ENCODE results near the gene SUOX. TPM values are rescaled to one million over a fixed set of nuclear protein-coding genes. Genes with fewer than 3 reads are reported as not detected.
"Not testable (repeated sequence)": the region's sequence is repeated elsewhere in the genome, so short reads cannot be mapped to it uniquely, and the experiment has no call there.

The SUOX gene
- total RNA-seq, 1 donor from 2014 or later, result 16.0 TPM

- ATAC-seq, result no peak
These were observed 13.7 kb upstream of the SUOX start for GRCh38 chr12:55983232-55983842.

GRCh38 chr12:55984861-55985260 is 12.2 kb upstream of the SUOX start:
- no peak for ATAC-seq

- ATAC-seq, result no peak
These were observed 11.7 kb upstream of the SUOX start for GRCh38 chr12:55985341-55985740.

GRCh38 chr12:55985976-55986375 is 11.1 kb upstream of the SUOX start:
- not testable (repeated sequence) for ATAC-seq

GRCh38 chr12:55991110-55991509 is 6.0 kb upstream of the SUOX start:
- ATAC-seq, result no peak

GRCh38 chr12:55993230-55993853 is 3.7 kb upstream of the SUOX start:
- ATAC-seq, result no peak

GRCh38 chr12:55995366-55995765 is 1.7 kb upstream of the SUOX start:
- no peak for ATAC-seq

- peak; percentile 59 for ATAC-seq
These were observed 818 bp upstream of the SUOX start for GRCh38 chr12:55996201-55996714.

GRCh38 chr12:55997535-55997859 is 421 bp downstream of the SUOX start:
- peak; percentile 53 for ATAC-seq

- ATAC-seq, result not testable (repeated sequence)
These were observed 2.4 kb downstream of the SUOX start for GRCh38 chr12:55999522-55999921.

- not testable (repeated sequence) for ATAC-seq
These were observed 3.0 kb downstream of the SUOX start for GRCh38 chr12:55999999-56000540.

- no peak for ATAC-seq
These were observed 4.5 kb downstream of the SUOX start for GRCh38 chr12:56001487-56002100.

GRCh38 chr12:56003376-56003775 is 6.3 kb downstream of the SUOX start:
- ATAC-seq, result not testable (repeated sequence)

- no peak for ATAC-seq
These were observed 7.1 kb downstream of the SUOX start for GRCh38 chr12:56004211-56004610.

GRCh38 chr12:56007564-56008559 is 10.8 kb downstream of the SUOX start:
- ATAC-seq, result peak; percentile 77

GRCh38 chr12:56010111-56010570 is 13.1 kb downstream of the SUOX start:
- no peak for ATAC-seq

- no peak for ATAC-seq
These were observed 14.5 kb downstream of the SUOX start for GRCh38 chr12:56011509-56012090.

- peak; percentile 10 for ATAC-seq
These were observed 16.4 kb downstream of the SUOX start for GRCh38 chr12:56013482-56013881.

- ATAC-seq, result peak; percentile 84
These were observed 17.1 kb downstream of the SUOX start for GRCh38 chr12:56014205-56014604.

GRCh38 chr12:56017181-56017580 is 20.1 kb downstream of the SUOX start:
- no peak for ATAC-seq

GRCh38 chr12:56018356-56018755 is 21.3 kb downstream of the SUOX start:
- ATAC-seq, result no peak
